GM21723 (cell line): ENCODE data around the gene PLD2.
"Not testable (repeated sequence)": the region's sequence is repeated elsewhere in the genome, so short reads cannot be mapped to it uniquely, and the experiment has no call there.

Experiments
- ATAC-seq: cut with Tn5 transposase; IDR thresholded peaks from one replicate; pipeline ENCODE4 v1.9.1; 2021; ENCODE audit warnings: mild to moderate bottlenecking, moderate library complexity; ENCODE audit not compliant: unreplicated experiment

The PLD2 gene

DNA sequence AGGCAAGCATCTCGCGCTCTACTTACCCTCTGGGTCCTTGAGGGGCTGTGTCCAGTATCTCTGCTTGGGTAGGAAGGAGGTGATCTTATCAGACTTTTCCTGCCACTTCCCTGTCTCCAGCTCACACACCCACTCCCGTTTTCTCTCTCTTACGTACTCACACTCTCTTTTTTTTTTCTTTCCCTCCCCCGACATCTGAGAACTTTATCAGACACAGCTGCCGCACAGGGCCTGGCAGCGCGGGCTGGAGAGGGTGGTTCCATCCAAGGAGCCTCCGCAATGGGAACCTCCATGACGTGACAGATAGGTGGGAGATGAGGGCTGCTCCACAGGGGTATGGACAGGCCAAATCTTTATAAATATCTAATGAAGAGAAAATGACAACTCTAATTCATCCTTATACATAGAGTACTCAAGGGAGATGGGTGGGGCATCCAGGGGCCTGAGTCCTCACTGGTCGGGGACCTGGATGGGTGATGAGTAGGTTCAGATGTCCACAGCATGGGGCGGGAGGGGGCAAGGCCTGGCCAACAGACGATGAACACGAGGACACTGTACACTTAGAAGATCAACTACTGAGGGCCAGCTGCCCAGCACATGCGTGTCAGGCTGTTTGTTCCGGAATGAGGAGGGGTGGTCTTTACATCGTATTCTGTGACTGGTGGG is 49.5 kb downstream of the PLD2 start:
- ATAC-seq: no peak

DNA sequence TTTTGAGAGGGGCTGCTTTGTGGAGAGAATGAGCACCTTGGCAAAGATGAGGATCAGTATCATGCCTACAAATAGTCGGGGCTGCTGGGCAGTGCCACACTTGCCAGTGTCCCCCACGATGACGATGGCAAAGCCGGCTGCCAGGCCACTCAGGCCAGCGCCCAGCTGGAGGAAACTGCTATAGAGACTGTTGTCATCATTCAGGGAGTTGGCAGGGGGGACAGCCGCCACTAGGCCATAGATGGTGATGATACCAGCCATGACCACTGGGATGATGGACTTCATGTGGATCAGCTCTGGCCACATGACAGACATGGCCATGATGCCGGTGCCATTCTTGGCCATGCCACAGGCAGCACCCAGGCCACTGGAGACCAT is 50.0 kb downstream of the PLD2 start:
- no peak for ATAC-seq

DNA sequence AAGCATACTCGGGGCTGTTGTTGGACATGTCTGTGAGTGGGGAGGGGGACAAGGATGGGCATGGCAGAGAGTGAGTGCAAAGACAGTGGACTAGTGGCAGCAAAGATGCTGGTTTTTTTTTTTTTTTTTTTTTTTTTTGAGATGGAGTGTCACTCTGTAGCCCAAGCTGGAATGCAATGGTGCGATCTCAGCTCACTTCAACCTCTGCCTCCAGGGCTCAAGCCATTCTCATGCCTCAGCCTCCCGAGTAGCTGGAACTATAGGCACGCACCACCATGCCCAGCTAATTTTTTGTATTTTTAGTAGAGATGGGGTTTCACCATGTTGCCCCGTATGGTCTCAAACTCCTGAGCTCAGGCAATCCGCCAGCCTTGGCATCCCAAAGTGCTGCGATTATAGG is 50.4 kb downstream of the PLD2 start:
- ATAC-seq: not testable (repeated sequence)

DNA sequence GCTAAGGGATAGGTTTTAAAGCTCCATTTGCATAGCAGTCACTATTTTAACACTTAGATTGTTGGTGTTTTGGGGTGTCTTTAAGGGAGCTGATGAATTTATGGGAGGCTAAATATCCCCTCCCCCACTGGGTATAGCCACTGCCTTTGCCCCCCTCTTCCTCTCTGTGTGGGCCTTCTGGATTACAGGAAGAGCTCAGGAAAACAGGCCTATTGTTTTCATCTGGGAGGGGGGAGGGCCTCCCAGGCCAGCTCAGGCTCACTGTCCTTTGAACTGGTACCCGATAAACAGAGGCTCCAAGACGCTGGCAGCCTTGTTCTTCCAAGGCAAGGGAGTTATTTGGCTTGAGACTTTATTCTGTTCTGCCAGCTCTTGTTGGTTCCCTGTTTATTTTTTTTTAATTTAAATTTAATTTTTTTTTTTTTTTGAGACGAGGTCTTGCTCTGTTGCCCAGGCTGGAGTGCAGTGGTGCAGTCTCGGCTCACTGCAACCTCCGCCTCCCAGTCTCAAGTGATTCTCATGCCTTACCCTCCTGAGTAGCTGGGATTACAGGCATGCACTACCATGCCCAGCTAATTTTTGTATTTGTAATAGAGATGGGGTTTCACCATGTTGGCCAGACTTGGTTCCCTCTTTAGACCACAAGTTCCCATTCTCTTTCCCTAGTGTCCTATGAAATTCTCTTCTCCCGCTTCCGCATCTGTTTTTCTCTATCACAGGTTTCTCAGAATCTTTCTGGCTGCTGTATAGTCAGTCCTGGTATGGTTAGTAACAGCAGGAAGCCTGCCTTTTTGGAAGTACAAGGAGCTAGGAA is 51.3 kb downstream of the PLD2 start:
- ATAC-seq: no peak

DNA sequence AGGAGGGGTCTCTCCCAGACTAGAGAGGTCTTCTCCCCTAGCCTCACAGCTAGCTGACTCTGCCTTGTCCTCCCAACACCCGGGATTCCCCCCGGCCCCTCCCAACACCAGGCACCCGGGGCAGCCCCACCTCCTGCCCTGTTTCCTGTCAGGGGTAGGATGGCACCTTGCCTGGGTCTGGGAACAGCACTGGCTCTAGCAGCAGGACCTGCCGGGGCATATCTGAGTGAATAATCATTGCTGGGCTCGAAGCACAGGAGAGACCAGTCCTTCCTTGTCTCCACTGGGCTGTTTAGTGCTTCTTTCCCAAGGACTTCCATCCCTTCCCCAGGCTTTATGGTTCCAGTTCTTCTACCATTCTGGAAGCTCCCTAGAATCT is 51.9 kb downstream of the PLD2 start:
- no peak for ATAC-seq

DNA sequence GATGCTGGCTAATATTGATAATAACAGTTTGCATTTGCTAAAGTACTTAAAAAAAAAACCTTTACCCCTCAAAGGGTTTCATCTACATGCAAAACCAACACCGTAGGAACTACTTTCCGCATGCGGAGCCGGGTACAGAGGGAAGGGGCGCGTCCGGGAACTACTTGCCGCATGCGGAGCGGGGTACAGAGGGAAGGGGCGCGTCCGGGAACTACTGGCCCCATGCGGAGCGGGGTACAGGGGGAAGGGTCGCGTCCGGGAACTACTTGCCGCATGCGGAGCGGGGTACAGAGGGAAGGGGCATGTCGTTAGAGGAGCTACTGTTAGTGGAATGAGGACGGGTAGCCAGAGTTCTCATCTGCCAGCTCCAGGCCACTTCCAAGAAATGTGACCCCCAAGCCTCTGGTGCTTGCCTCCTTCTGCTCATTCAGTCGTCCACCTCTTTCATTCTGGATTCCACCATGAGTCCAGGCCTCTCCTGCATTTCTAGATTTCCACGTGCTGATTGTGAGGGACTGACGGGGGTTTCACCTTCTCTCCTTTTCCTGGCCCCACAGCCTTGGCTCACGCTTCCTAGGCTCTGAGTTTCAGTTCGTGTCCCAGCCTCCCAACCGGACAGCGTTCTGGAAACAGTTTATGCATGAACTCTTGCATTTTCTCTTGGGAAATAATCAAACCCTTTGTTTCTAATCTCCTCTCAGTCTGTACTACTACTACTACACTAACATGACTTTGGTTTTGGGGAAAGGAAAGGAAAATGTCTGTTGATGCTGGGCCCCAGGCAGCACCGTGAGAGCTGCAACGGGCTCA is 53.1 kb downstream of the PLD2 start:
- no peak for ATAC-seq

DNA sequence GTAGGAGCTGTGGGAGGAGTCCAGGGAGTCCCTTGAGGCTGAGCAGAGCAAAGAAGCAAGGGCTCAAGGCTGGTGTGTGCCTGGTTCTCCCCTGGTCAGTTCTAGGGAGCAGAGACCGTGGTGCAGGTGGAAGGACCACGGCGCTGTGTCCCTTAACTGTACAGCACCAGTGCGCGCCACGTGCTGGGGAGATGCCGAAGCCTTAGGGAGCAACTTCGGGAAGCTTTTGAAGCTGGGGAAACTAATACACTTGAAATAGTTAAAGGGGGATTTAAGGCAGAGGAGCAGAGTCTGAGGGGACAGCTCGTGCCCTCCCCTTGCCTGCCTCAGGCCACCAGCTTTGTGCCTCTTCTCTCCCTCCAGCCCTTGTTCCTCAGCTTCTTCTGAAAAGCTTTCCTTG is 53.7 kb downstream of the PLD2 start:
- no peak for ATAC-seq

DNA sequence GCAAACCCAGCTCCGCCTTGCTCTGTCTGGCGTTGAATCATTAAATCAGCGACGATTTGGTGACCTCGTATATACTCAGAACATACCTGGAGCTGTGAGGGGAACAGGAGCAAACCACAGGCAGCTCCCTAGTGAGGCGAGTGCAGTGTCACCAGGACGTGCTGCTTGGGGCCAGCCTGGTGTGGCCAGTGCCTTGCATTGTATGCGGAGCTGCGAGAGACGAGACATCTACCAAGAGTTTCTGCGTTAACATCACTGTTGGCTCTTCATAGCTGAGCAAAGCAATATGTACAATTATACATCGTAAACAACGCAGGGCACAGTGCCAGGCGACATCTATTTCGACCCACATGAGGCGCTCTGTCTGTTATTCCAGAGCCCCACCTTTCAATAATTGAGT is 54.1 kb downstream of the PLD2 start:
- ATAC-seq: no peak

DNA sequence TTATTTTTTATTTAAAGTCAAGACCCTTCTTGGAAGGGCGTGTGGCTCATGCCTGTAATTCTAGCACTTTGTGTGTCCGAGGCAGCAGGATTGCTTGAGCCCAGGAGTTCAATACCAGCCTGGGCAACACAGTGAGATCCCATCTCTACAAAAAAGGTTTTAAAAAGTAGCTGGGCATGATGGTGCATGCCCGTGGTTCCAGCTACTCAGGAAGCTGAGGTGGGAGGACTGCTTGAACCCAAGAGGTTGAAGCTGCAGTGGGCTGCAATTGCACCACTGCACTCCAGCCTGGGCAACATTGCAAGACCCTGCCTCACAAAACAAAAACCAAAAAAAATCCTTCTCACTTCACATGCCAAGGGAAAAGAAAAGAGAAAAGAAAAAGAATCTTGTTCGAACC is 55.8 kb downstream of the PLD2 start:
- no peak for ATAC-seq

DNA sequence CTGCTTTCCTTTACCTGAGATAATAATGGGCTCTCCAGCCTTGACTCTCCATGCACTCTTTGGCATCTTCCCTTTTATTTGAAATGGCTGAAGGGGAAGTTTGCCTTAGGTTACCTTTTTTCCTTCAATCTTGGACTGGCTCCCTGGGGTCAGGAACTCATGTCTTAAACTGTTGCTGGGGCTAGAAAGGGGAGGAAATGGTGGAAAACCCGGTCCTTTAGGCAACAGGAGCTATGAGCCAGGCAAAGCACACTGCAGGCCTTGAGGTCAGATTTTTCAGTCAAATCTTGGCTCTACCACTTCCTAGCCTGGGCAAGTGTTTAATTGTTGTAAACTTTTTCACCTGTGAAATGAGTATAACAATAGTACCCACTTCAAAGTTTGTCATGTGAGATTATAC is 56.4 kb downstream of the PLD2 start:
- ATAC-seq: no peak

DNA sequence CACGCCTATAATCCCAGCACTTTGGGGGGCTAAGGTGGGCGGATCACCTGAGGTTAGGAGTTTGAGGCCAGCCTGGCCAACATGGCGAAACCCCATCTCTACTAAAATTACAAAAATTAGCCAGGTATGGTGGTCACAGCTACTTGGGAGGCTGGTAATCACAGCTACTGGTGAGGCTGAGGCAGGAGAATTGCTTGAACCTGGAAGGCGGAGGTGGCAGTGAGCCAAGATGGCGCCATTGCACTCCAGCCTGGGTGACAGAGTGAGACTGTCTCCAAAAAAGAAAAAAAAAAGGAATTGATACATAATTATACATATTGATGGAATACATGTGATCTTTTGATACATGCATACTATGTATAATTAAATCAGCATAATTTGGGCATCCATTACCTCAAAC is 60.6 kb downstream of the PLD2 start:
- not testable (repeated sequence) for ATAC-seq

DNA sequence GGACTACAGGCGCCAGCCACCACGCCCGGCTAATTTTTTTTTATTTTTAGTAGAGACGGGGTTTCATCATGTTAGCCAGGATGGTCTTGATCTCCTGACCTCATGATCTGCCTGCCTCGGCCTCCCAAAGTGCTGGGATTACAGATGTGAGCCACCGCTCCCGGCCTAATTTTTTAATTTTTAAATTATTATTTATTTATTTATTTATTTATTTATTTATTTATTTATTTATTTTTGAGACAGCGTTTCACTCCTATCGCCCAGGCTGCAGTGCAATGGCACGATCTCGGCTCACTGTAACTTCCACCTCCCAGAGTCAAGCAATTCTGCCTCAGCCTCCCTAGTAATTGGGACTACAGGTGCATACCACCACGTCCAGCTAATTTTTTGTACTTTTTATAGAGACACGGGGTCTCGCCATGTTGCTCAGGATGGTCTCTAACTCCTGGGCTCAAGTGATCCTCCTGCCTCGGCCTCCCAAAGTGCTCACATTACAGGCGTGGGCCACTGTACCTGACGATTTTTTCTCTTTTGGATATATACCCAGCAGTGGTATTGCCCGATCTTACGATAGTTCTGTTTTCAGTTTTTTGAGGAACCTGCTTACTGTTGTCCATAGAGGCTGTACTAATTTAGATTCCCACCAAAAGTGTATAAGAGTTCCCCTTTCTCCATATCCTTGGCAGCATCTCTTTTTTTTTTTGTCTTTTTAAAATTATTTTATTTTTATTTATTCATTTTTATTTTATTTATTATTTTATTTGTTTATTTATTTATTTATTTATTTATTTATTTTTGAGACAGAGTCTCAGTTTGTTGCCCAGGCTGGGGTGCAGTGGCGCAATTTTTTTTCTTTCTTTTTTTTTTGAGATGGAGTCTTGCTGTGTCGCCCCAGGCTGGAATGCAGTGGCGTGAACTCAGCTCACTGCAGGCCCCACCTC is 62.4 kb downstream of the PLD2 start:
- not testable (repeated sequence) for ATAC-seq

DNA sequence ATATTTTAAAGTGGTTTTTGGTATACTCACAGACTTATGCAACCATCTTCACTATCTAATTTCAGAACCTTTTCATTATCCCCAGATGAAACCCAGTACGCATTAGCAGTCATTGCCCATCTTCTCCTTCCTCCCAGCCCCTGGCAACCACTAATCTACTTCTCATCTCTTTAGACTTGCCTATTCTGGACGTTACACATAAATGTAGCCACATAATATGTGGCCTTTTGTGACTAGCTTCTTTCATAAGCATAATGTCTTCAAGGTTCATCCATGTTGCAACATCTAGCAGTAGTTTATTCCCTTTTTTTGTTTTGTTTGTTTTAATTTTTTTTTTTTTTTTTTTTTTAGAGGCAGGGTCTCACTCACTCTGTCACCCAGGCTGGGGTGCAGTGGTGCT is 63.9 kb downstream of the PLD2 start:
- no peak for ATAC-seq

DNA sequence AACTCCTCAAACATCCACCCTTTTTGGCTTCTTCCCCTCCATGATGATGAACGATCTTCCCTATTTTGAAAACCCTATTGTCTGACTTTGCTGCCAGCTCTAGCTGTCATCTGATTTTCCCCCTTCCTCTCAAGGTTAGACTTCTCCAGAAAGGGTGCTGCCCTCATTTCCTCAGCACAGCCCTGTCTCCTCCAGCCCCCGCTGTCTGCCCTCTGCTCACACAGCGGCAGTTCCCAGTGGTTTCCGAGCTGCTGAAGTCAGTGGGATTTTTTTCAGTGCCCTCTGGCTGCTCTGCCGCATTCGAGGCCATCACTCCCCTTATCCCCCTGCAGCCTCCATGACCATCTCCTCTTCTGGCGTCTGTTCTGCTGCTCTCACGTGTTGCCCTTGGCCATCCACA is 65.8 kb downstream of the PLD2 start:
- ATAC-seq: no peak
